GM15510 (cell line): Measurements from ENCODE around the gene MPIG6B.

Experiments
- POLR2A ChIP-seq: IDR thresholded peaks from 3 replicates; pipeline ENCODE4 v1.6.1; 2011; ENCODE audit warnings: borderline replicate concordance; ENCODE audit not compliant: insufficient read length; ENCODE audit errors: extremely low read depth

The MPIG6B gene

GRCh38 chr6:31691078-31691463, 32.1 kb upstream of the MPIG6B start:
- no peak for TF ChIP-seq POLR2A

- no peak for TF ChIP-seq POLR2A
Measured at GRCh38 chr6:31691564-31692108, 31.5 kb upstream of the MPIG6B start.

GRCh38 chr6:31692353-31692752, 30.8 kb upstream of the MPIG6B start:
- TF ChIP-seq POLR2A, result no peak

GRCh38 chr6:31692886-31693285, 30.3 kb upstream of the MPIG6B start:
- TF ChIP-seq POLR2A, result no peak

- TF ChIP-seq POLR2A, result no peak
Measured at GRCh38 chr6:31693535-31693934, 29.6 kb upstream of the MPIG6B start.

GRCh38 chr6:31697555-31697954, 25.6 kb upstream of the MPIG6B start:
- no peak for TF ChIP-seq POLR2A

GRCh38 chr6:31700740-31701401, 22.3 kb upstream of the MPIG6B start:
- no peak for TF ChIP-seq POLR2A

- TF ChIP-seq POLR2A, result no peak
Measured at GRCh38 chr6:31701666-31702404, 21.3 kb upstream of the MPIG6B start.

GRCh38 chr6:31702405-31702818, 20.8 kb upstream of the MPIG6B start:
- TF ChIP-seq POLR2A, result no peak

- peak; percentile 93 for TF ChIP-seq POLR2A
Measured at GRCh38 chr6:31702819-31703716, 20.1 kb upstream of the MPIG6B start, which contains the start of gene ABHD16A. Gene ABHD16A (minus strand): TSS chr6:31703324. CDS start chr6:31703281, 43 bp downstream.

GRCh38 chr6:31705931-31706330, 17.2 kb upstream of the MPIG6B start:
- no peak for TF ChIP-seq POLR2A

GRCh38 chr6:31706599-31706998, 16.6 kb upstream of the MPIG6B start, which contains the start of gene LY6G6F:
Gene LY6G6F (plus strand): TSS chr6:31706866. CDS start chr6:31706907, 41 bp downstream.
- no peak for TF ChIP-seq POLR2A

- no peak for TF ChIP-seq POLR2A
Measured at GRCh38 chr6:31707701-31708100, 15.5 kb upstream of the MPIG6B start.

- no peak for TF ChIP-seq POLR2A
Measured at GRCh38 chr6:31708224-31708623, 14.9 kb upstream of the MPIG6B start.
